Stimulated activated CD8-positive, alpha-beta memory T cell treated with anti-CD3 and anti-CD28 coated beads, Interleukin-15, amount 100 ng/mL, for 24 hours (primary cell): ENCODE data around the gene IP6K3.

Experiments used
- DNase-seq: peaks from one replicate; pipeline ENCODE4 v3.0.0-alpha.2; 2020; ENCODE audit warnings: low read depth

Gene IP6K3

GRCh38 chr6:33672808-33673207, 73.9 kb downstream of the IP6K3 start:
- no peak for DNase-seq

GRCh38 chr6:33671744-33672072, 75.0 kb downstream of the IP6K3 start:
- no peak for DNase-seq
